Measurements from ENCODE around the gene CDK5RAP2.

CDK5RAP2 gene

DNA sequence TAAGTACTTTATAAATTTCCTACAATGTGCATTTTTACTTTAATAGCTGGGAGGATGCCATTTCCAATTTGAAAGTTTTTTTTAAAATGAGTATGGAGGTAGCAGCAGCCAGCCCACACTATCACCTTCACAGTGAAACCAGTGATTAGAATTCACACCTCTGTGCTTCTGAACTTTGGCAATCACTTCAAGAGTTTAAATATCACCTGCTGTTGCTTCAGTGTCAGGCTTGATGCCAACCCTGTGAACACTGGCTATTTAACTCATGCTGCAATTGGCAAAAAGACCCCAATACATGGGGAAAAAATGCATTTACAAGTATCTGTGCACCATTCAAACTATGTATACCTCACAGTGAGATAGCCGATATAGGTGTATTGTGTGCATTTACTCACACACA is 57.4 kb downstream of the CDK5RAP2 start:
- TF ChIP-seq, protein P1, sequence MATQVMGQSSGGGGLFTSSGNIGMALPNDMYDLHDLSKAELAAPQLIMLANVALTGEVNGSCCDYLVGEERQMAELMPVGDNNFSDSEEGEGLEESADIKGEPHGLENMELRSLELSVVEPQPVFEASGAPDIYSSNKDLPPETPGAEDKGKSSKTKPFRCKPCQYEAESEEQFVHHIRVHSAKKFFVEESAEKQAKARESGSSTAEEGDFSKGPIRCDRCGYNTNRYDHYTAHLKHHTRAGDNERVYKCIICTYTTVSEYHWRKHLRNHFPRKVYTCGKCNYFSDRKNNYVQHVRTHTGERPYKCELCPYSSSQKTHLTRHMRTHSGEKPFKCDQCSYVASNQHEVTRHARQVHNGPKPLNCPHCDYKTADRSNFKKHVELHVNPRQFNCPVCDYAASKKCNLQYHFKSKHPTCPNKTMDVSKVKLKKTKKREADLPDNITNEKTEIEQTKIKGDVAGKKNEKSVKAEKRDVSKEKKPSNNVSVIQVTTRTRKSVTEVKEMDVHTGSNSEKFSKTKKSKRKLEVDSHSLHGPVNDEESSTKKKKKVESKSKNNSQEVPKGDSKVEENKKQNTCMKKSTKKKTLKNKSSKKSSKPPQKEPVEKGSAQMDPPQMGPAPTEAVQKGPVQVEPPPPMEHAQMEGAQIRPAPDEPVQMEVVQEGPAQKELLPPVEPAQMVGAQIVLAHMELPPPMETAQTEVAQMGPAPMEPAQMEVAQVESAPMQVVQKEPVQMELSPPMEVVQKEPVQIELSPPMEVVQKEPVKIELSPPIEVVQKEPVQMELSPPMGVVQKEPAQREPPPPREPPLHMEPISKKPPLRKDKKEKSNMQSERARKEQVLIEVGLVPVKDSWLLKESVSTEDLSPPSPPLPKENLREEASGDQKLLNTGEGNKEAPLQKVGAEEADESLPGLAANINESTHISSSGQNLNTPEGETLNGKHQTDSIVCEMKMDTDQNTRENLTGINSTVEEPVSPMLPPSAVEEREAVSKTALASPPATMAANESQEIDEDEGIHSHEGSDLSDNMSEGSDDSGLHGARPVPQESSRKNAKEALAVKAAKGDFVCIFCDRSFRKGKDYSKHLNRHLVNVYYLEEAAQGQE (IDR thresholded peaks at IDR 0.05; ENCODE audit: insufficient read depth in 1 of 2, low read depth in 2 of 2, low read length in 2 of 2), result no peak
- TF ChIP-seq FOXP2 (optimal IDR thresholded peaks at IDR 0.05; ENCODE audit: borderline replicate concordance, extremely low read depth, extremely low read length, insufficient read depth), result no peak
- TF ChIP-seq SIN3A (IDR thresholded peaks at IDR 0.05; ENCODE audit: borderline replicate concordance, insufficient read depth, low read length), result no peak
- no peak for TF ChIP-seq TAF1 (IDR thresholded peaks at IDR 0.05; ENCODE audit: borderline replicate concordance, insufficient read depth, low read length)
- no peak for TF ChIP-seq POLR2AphosphoS5 (IDR thresholded peaks at IDR 0.05; ENCODE audit: low read depth, low read length)

DNA sequence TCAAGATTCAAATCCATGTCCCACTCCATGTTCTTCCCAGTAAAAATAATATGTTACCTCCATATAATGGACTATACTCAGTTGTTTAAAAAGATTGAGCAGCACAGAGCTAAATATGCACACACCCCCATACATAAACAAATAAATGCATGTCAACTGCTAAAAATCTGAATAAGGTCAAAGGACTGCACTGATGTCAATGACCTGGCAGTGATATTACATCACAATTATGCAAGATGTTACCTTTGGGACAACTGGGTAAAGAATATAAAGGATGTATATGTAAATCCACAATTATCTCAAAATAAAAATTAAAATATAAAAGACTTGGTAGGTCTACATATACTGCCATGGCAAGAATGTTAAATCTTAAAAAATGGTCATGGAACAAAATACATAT is 57.9 kb downstream of the CDK5RAP2 start:
- TF ChIP-seq POLR2AphosphoS5 (IDR thresholded peaks at IDR 0.05; ENCODE audit: low read depth, low read length) (no peak), TAF1 (IDR thresholded peaks at IDR 0.05; ENCODE audit: borderline replicate concordance, insufficient read depth, low read length) (no peak), SIN3A (IDR thresholded peaks at IDR 0.05; ENCODE audit: borderline replicate concordance, insufficient read depth, low read length) (no peak), FOXP2 (optimal IDR thresholded peaks at IDR 0.05; ENCODE audit: borderline replicate concordance, extremely low read depth, extremely low read length, insufficient read depth) (no peak)
- TF ChIP-seq, protein P1 (IDR thresholded peaks at IDR 0.05; ENCODE audit: insufficient read depth in 1 of 2, low read depth in 2 of 2, low read length in 2 of 2), result no peak

DNA sequence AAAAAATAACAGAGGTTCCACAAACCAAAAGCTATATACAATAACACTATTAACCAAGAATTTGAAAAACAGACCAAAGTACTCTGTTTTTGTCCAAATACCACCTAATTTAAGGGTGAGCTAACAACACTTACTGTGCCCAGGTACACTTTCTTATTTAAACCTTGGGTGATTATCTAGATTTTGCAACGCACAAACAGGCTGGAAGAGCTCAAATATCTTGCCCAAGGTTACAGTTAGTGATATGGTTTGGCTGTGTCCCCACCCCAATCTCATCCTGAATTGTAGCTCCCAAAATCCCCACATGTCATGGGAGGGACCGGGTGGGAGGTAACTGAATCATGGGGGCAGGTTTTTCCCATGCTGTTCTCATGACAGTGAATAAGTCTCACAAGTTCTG is 58.9 kb downstream of the CDK5RAP2 start:
- TF ChIP-seq TAF1 (IDR thresholded peaks at IDR 0.05; ENCODE audit: borderline replicate concordance, insufficient read depth, low read length), result no peak
- TF ChIP-seq POLR2AphosphoS5 (IDR thresholded peaks at IDR 0.05; ENCODE audit: low read depth, low read length), result no peak
- TF ChIP-seq, protein P1 (IDR thresholded peaks at IDR 0.05; ENCODE audit: insufficient read depth in 1 of 2, low read depth in 2 of 2, low read length in 2 of 2), result no peak
- TF ChIP-seq FOXP2 (optimal IDR thresholded peaks at IDR 0.05; ENCODE audit: borderline replicate concordance, extremely low read depth, extremely low read length, insufficient read depth), result no peak
- TF ChIP-seq SIN3A (IDR thresholded peaks at IDR 0.05; ENCODE audit: borderline replicate concordance, insufficient read depth, low read length), result no peak

DNA sequence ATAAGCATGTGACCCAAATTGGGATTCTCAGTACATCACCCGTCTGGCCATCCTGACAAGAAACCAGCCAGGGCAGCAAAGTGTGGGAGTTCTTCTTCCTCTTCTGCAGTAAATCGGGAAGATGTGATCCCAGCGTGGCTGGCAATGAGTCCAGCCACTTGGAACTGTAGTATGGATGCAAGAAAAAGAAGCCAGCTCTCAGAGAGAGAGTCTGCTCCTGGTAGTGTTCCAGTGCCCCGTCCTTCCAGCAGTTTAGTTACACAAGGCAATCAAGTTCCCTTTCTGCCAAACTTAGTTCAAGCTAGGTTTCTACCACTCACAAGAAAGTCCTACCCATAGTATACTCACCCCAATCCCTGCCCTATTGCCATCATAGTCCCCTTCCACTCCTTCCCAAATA is 65.6 kb downstream of the CDK5RAP2 start:
- TF ChIP-seq FOXP2 (optimal IDR thresholded peaks at IDR 0.05; ENCODE audit: borderline replicate concordance, extremely low read depth, extremely low read length, insufficient read depth) (no peak), POLR2AphosphoS5 (IDR thresholded peaks at IDR 0.05; ENCODE audit: low read depth, low read length) (no peak), SIN3A (IDR thresholded peaks at IDR 0.05; ENCODE audit: borderline replicate concordance, insufficient read depth, low read length) (no peak), TAF1 (IDR thresholded peaks at IDR 0.05; ENCODE audit: borderline replicate concordance, insufficient read depth, low read length) (no peak)
- TF ChIP-seq, protein P1 (IDR thresholded peaks at IDR 0.05; ENCODE audit: insufficient read depth in 1 of 2, low read depth in 2 of 2, low read length in 2 of 2), result no peak

All from PFSK-1 (cell line).